GM12878 (cell line): Measurements from ENCODE around the gene KIF3A. TPM values are rescaled to one million over a fixed set of nuclear protein-coding genes. Genes with fewer than 3 reads are reported as not detected.

ENCODE experiments used
- ATAC-seq: fragments of 200-7000 bp; cut with Tn5 transposase; 3 replicates; pipeline ENCODE4 v1.9.1; 2020; ENCODE audit warnings: mild to moderate bottlenecking, moderate library complexity
- BruUV-seq: library from RNA; stranded (reverse); fragments of 400-500 nt; replicated peaks from 2 replicates; lab custom pipeline; 2021; lab: Mats Ljungman, UMichigan
- CTCF ChIA-PET: fragments of 300-600 bp; sonication (Branson Sonifier 250); formaldehyde crosslinking; extraction: SDS; loops from one replicate; lab custom pipeline; 2021; ENCODE audit warnings: inconsistent platforms; lab: Yijun Ruan, JAX
- POLR2A ChIA-PET: fragments of 350-600 bp; formaldehyde crosslinking; extraction: SDS; loops from one replicate; lab custom pipeline; 2021; ENCODE audit warnings: inconsistent platforms; lab: Charles Lee
- RAD21 ChIA-PET: fragments of 300-600 bp; sonication (Branson Sonifier 250); formaldehyde crosslinking; loops from one replicate; lab custom pipeline; 2023; ENCODE audit warnings: antibody characterized with exemption; ENCODE audit not compliant: unreplicated experiment; lab: Charles Lee
- SMC1A ChIA-PET: fragments of 300-600 bp; sonication (Branson Sonifier 250); formaldehyde crosslinking; loops from one replicate; lab custom pipeline; 2023; ENCODE audit not compliant: unreplicated experiment, uncharacterized antibody; lab: Charles Lee
- DNase-seq: peaks from one replicate; pipeline ENCODE4 v3.0.0-alpha.2; 2011; ENCODE audit warnings: low read depth, low spot score
- FAIRE-seq: peaks from 3 replicates; lab custom pipeline; 2011; peaks lifted over from hg19 to GRCh38; lab: Jason Lieb, UNC
- H2AFZ ChIP-seq: 2 replicates; pipeline ENCODE4 v1.6.0; 2011; ENCODE audit warnings: low read depth, low read length, control low read depth; ENCODE audit not compliant: control insufficient read depth
- H3K27ac ChIP-seq: 2 replicates; pipeline ENCODE4 v1.5.1; 2011; ENCODE audit warnings: control low read depth; ENCODE audit not compliant: control insufficient read depth, insufficient read depth
- H3K27me3 ChIP-seq, 2 experiments: replicated peaks in 1 of 2; 2 replicates each; pipeline versions ENCODE4 v1.6.0 to v1.6.1; 2011; ENCODE audit warnings: low read length in 1 of 2; ENCODE audit not compliant: control insufficient read depth in 2 of 2, insufficient read depth in 2 of 2
- H3K36me3 ChIP-seq, 2 experiments: 2 replicates each; pipeline ENCODE4 v1.5.1; 2011; ENCODE audit warnings: low read length in 1 of 2; ENCODE audit not compliant: control insufficient read depth in 2 of 2, insufficient read depth in 2 of 2
- H3K4me1 ChIP-seq: 2 replicates; pipeline ENCODE4 v1.6.1; 2011; ENCODE audit warnings: mild to moderate bottlenecking, low read length, moderate library complexity, mixed read lengths; ENCODE audit not compliant: control insufficient read depth, insufficient read depth
- H3K4me2 ChIP-seq: 2 replicates; pipeline ENCODE4 v1.6.0; 2011; ENCODE audit warnings: control low read depth; ENCODE audit not compliant: control insufficient read depth, insufficient read depth
- H3K4me3 ChIP-seq: fragments of 200-600 bp; sonication (generic); 2 replicates; pipeline ENCODE4 v1.5.1; 2016
- H3K79me2 ChIP-seq: 2 replicates; pipeline ENCODE4 v1.6.0; 2011; ENCODE audit warnings: low read length; ENCODE audit not compliant: control insufficient read depth, insufficient read depth
- H3K9ac ChIP-seq: 2 replicates; pipeline ENCODE4 v1.8.0; 2011; ENCODE audit warnings: low read length, control low read depth, mixed read lengths; ENCODE audit not compliant: control insufficient read depth, insufficient read depth
- H3K9me3 ChIP-seq: replicated peaks from 3 replicates; pipeline ENCODE4 v1.5.1; 2011; ENCODE audit warnings: mild to moderate bottlenecking, low read length; ENCODE audit not compliant: control insufficient read depth, insufficient read depth
- H4K20me1 ChIP-seq: 2 replicates; pipeline ENCODE4 v1.6.0; 2011; ENCODE audit not compliant: control insufficient read depth, insufficient read depth
- DPF2 ChIP-seq: fragments of 450-650 bp; IDR thresholded peaks from 2 replicates; pipeline ENCODE4 v1.6.1; 2017; ENCODE audit warnings: mild to moderate bottlenecking
- FOXK2 ChIP-seq: fragments of 450-650 bp; IDR thresholded peaks from 2 replicates; pipeline ENCODE4 v1.6.1; 2017; ENCODE audit warnings: mild to moderate bottlenecking, moderate library complexity
- HCFC1 ChIP-seq: fragments of 150-350 bp; IDR thresholded peaks from 2 replicates; pipeline ENCODE4 v1.6.1; 2014; ENCODE audit warnings: low read length
- HDAC2 ChIP-seq: fragments of 200-600 bp; sonication (generic); IDR thresholded peaks from 2 replicates; pipeline ENCODE4 v1.6.1; 2017
- IKZF1 ChIP-seq: fragments of 450-650 bp; conservative IDR thresholded peaks from 2 replicates; pipeline ENCODE4 v1.6.1; 2017; ENCODE audit warnings: antibody characterized with exemption, mild to moderate bottlenecking
- JUNB ChIP-seq: IDR thresholded peaks from 2 replicates; pipeline ENCODE4 v1.6.1; 2016; ENCODE audit warnings: antibody characterized with exemption, mild to moderate bottlenecking
- LARP7 ChIP-seq: fragments of 450-650 bp; IDR thresholded peaks from 2 replicates; pipeline ENCODE4 v1.6.1; 2017; ENCODE audit warnings: mild to moderate bottlenecking
- NR2C1 ChIP-seq: fragments of 450-650 bp; IDR thresholded peaks from 2 replicates; pipeline ENCODE4 v1.6.1; 2017; ENCODE audit warnings: antibody characterized with exemption, mild to moderate bottlenecking, moderate library complexity
- NR2C2 ChIP-seq: IDR thresholded peaks from 2 replicates; pipeline ENCODE4 v1.6.1; 2011; ENCODE audit warnings: borderline replicate concordance, low read depth; ENCODE audit not compliant: control insufficient read depth, insufficient read length
- POLR2A ChIP-seq: IDR thresholded peaks from 2 replicates; pipeline ENCODE4 v1.6.1; 2011; ENCODE audit warnings: low read depth, mild to moderate bottlenecking, low read length
- POLR2AphosphoS5 ChIP-seq: IDR thresholded peaks from 2 replicates; pipeline ENCODE4 v1.6.1; 2011; ENCODE audit warnings: mild to moderate bottlenecking, low read length, inconsistent platforms
- RCOR1 ChIP-seq: conservative IDR thresholded peaks from 2 replicates; pipeline ENCODE4 v1.6.1; 2012; ENCODE audit warnings: low read depth, low read length, improper control_type of control experiment
- RUNX3 ChIP-seq: IDR thresholded peaks from 2 replicates; pipeline ENCODE4 v1.6.1; 2012; ENCODE audit warnings: low read length, inconsistent platforms
- SMAD1 ChIP-seq: fragments of 450-650 bp; IDR thresholded peaks from 2 replicates; pipeline ENCODE4 v1.6.1; 2018; ENCODE audit warnings: mild to moderate bottlenecking, low read depth; ENCODE audit not compliant: partially characterized antibody
- SREBF1 ChIP-seq: IDR thresholded peaks from 2 replicates; pipeline ENCODE4 v1.6.1; 2012; ENCODE audit warnings: mild to moderate bottlenecking, low read length
- SRF ChIP-seq, 2 experiments: IDR thresholded peaks; 2 replicates each; pipeline ENCODE4 v1.6.1; 2011; ENCODE audit warnings: low read depth in 2 of 2, low read length in 2 of 2, mild to moderate bottlenecking in 1 of 2, moderate library complexity in 1 of 2
- TCF3 ChIP-seq: IDR thresholded peaks from 2 replicates; pipeline ENCODE4 v1.6.1; 2012; ENCODE audit warnings: low read depth, mild to moderate bottlenecking, low read length, borderline replicate concordance; ENCODE audit not compliant: insufficient read depth
- TCF7 ChIP-seq: IDR thresholded peaks from 2 replicates; pipeline ENCODE4 v1.6.1; 2014; ENCODE audit warnings: antibody characterized with exemption, borderline replicate concordance
- WRNIP1 ChIP-seq: IDR thresholded peaks from 2 replicates; pipeline ENCODE4 v1.6.1; 2011; ENCODE audit warnings: low read depth, low read length, improper control_type of control experiment, borderline replicate concordance
- ZNF384 ChIP-seq: IDR thresholded peaks from 2 replicates; pipeline ENCODE4 v1.6.1; 2012; ENCODE audit warnings: low read depth, mild to moderate bottlenecking, low read length, improper control_type of control experiment, borderline replicate concordance
- WGBS: methylation state at CpG from one replicate; pipeline ENCODE4 v1.1.6; 2016; ENCODE audit warnings: low lambda C conversion rate; ENCODE audit not compliant: insufficient replicate concordance, insufficient coverage; ENCODE audit errors: missing lambda C conversion rate; 5-methylcytosine and 5-hydroxymethylcytosine counted together
- in situ Hi-C: fragments of 300-500 bp; cut with MboI; formaldehyde crosslinking; loops from 9 replicates; pipeline ENCODE4 v1.14.3; 2018; ENCODE audit warnings: mixed read lengths
- intact Hi-C: fragments of 100-400 bp; cut with micrococcal nuclease; formaldehyde crosslinking; loops from one replicate; pipeline ENCODE4 v1.14.2; 2022; ENCODE audit not compliant: unreplicated experiment
- polyA plus RNA-seq, 11 experiments: library from polyadenylated mRNA; depleted of rRNA in 4 of 11; unstranded in 6 of 11; stranded (reverse) in 5 of 11; fragments of >200 nt; fragmentation: Nextera tagmentation in 4 of 11; fragmentation: Illumina TruSeq in 1 of 11; extraction: Ambion mirVana in 4 of 11; extraction: Trizol in 1 of 11; gene quantifications; 1 replicate in 1 of 11; 2 replicates in 10 of 11; pipeline versions ENCODE4 v1.2.1 to v1.2.3, GENCODE V29; 2011 to 2016; ENCODE audit warnings: inconsistent platforms in 2 of 11, missing spikeins in 2 of 11, low read depth in 1 of 11
- total RNA-seq, 4 experiments: library from RNA; depleted of rRNA in 3 of 4; stranded (reverse); fragments of >200 nt in 3 of 4; fragmentation: Illumina TruSeq in 1 of 4; extraction: Trizol in 1 of 4; gene quantifications; 2 replicates each; pipeline versions ENCODE4 v1.2.1 to v1.2.3, GENCODE V29; 2013 to 2021
- TF ChIP-seq, protein P1 (sequence below): fragments of 150-350 bp; IDR thresholded peaks from 2 replicates; pipeline ENCODE4 v1.6.1; 2016; ENCODE audit warnings: low read depth, low read length
- TF ChIP-seq, protein P2 (sequence below): IDR thresholded peaks from 2 replicates; pipeline ENCODE4 v1.6.1; 2011; ENCODE audit warnings: low read depth, mild to moderate bottlenecking, low read length, moderate library complexity, borderline replicate concordance; ENCODE audit errors: extremely low read depth

The KIF3A gene
- total and polyA plus RNA-seq, 10 of the 15 experiments (the other 5 are each of a cell fraction or from before 2014, with no cell fraction given), result 2.7 to 36.5 (median 10.0) TPM

DNA sequence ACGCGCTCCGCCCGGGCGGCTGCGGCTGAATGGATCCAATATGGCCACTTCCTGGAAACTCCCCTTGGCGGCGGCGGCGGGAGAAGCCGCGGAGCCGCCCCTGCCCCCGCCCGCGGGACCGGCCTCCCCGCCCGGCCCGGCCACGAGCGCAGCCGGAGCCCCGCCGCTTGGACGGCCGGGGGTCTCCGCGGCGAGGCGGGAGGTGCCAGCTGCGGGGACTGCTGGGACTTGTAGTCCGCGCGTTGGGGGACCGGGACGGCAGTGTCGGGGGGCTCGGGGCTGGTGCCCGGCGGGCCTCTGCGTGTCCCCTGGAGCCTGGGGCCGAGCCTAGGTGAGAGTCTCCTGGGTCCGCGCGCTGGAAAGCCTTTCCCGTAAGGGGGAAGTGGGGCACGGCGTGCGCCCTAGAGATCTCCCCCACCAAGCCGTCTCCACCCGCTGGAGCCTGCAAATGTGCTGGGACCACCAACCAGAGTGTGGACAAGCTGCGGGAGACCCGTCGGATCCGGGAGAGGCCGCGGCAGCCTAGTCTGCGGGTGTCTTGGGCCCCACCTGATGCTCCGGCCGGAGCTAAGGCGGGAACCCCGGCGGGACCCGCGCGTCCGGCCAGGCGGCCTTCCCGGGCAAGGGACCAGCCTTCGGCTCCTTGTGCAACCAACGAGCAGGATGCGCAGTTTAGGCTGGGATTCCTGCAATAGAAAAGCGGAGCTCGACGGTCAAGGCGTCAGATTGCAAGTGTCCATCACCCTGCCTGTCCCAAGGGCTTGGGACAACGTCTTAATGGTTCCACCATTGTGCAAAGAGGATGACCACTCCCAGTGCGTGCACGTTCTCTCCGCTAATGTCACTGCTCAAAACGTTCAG is 40.1 kb upstream of the KIF3A start, which contains the start of gene SEPTIN8:
Gene SEPTIN8, minus strand, starts transcription at position 31 of the 861 bp plus-strand sequence. CDS start 102 bp downstream, outside the sequence.
- peak within 1 kb of the TSS; percentile 81 for H3K9ac ChIP-seq
- peaks cover 7% of the 10 kb centered on the region for H3K4me1 ChIP-seq
- POLR2A ChIA-PET, result interaction anchor here (0.6 to 7.2 kb wide), 11 partner anchors 12 to 114 kb away, joined by 3 to 56 read pairs (median 5); partner anchors contain the start of genes CCNI2 and KIF3A
- peak within 1 kb of the TSS; percentile 83 for H3K4me3 ChIP-seq
- no peaks in the 10 kb centered on the region for H3K9me3 ChIP-seq
- H3K27ac ChIP-seq, result peak within 1 kb of the TSS; percentile 50
- no peaks in the 10 kb centered on the region for H3K27me3 ChIP-seq
- peak within 1 kb of the TSS; percentile 90 for H3K4me2 ChIP-seq
- CTCF ChIA-PET, result interaction anchor here (0.9 to 1.7 kb wide), 6 partner anchors 22 to 75 kb away, joined by 3 to 7 read pairs (median 3); no protein-coding TSS in a partner anchor
- peaks cover 9% of the 10 kb centered on the region for H3K79me2 ChIP-seq
- no peaks in the 10 kb centered on the region for H4K20me1 ChIP-seq
- RAD21 ChIA-PET, result interaction anchor here (0.6 to 2.5 kb wide), 9 partner anchors 14 to 275 kb away, joined by 3 to 9 read pairs (median 4); partner anchors contain the start of genes CCNI2, HSPA4 and KIF3A
- H3K36me3 ChIP-seq, result no peaks in the 10 kb centered on the region
- DNase-seq, result no peak
- no TSS peak for BruUV-seq
- peak; percentile 74 for ATAC-seq
- intact Hi-C loops (no loop called here), in situ Hi-C loops (no loop called here)
- 16% methylated on average over 52 of the region's 82 CpGs for WGBS
- peak; percentile 18 for FAIRE-seq
- SMC1A ChIA-PET, result interaction anchor here (0.9 to 7.5 kb wide), 8 partner anchors 17 to 89 kb away, joined by 3 to 88 read pairs (median 5); partner anchors contain the start of gene CCNI2
- peak within 1 kb of the TSS; percentile 97 for H2AFZ ChIP-seq
- TF ChIP-seq NR2C1, result 0 out of 2 replicates have a peak, but pooled peaks have one; percentile 48
- TF ChIP-seq SMAD1, result no peak
- TF ChIP-seq POLR2A, result 0 out of 2 replicates have a peak, but pooled peaks have one; percentile 8
- no peak for TF ChIP-seq FOXK2
- TF ChIP-seq NR2C2, result no peak
- peak; percentile 28 for TF ChIP-seq LARP7
- TF ChIP-seq SRF (IDR thresholded peaks at IDR 0.05; ENCODE audit: low read depth in 2 of 2, low read length in 2 of 2), result no peak
- no peak for TF ChIP-seq POLR2AphosphoS5
- TF ChIP-seq, protein P1, sequence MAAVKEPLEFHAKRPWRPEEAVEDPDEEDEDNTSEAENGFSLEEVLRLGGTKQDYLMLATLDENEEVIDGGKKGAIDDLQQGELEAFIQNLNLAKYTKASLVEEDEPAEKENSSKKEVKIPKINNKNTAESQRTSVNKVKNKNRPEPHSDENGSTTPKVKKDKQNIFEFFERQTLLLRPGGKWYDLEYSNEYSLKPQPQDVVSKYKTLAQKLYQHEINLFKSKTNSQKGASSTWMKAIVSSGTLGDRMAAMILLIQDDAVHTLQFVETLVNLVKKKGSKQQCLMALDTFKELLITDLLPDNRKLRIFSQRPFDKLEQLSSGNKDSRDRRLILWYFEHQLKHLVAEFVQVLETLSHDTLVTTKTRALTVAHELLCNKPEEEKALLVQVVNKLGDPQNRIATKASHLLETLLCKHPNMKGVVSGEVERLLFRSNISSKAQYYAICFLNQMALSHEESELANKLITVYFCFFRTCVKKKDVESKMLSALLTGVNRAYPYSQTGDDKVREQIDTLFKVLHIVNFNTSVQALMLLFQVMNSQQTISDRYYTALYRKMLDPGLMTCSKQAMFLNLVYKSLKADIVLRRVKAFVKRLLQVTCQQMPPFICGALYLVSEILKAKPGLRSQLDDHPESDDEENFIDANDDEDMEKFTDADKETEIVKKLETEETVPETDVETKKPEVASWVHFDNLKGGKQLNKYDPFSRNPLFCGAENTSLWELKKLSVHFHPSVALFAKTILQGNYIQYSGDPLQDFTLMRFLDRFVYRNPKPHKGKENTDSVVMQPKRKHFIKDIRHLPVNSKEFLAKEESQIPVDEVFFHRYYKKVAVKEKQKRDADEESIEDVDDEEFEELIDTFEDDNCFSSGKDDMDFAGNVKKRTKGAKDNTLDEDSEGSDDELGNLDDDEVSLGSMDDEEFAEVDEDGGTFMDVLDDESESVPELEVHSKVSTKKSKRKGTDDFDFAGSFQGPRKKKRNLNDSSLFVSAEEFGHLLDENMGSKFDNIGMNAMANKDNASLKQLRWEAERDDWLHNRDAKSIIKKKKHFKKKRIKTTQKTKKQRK, result no peak
- 0 out of 2 replicates have a peak, but pooled peaks have one; percentile 41 for TF ChIP-seq TCF3
- TF ChIP-seq RUNX3, result 0 out of 2 replicates have a peak, but pooled peaks have one; percentile 18
- TF ChIP-seq IKZF1, result peak; percentile 87
- no peak for TF ChIP-seq SREBF1
- no peak for TF ChIP-seq RCOR1
- TF ChIP-seq HDAC2, result no peak
- peak; percentile 73 for TF ChIP-seq HCFC1
- TF ChIP-seq JUNB, result no peak
- TF ChIP-seq ZNF384, result no peak
- TF ChIP-seq, protein P2, sequence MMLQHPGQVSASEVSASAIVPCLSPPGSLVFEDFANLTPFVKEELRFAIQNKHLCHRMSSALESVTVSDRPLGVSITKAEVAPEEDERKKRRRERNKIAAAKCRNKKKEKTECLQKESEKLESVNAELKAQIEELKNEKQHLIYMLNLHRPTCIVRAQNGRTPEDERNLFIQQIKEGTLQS, result no peak
- no peak for TF ChIP-seq WRNIP1
- TF ChIP-seq DPF2, result peak; percentile 74
- no peak for TF ChIP-seq TCF7
